Esophagus squamous epithelium (tissue), 4 donors: ENCODE measurements around the gene SLC29A4.

Experiments used
- POLR2A ChIP-seq, 4 donors: fragments of 450-650 bp; IDR thresholded peaks; one replicate each; pipeline ENCODE4 v1.6.1; 2017; ENCODE audit warnings: antibody characterized with exemption in 4 of 4, mild to moderate bottlenecking in 4 of 4, moderate library complexity in 3 of 4
- TF ChIP-seq, protein P1 (sequence below), 6 experiments: fragments of 450-650 bp in 4 of 6; fragments of 200-600 bp in 2 of 6; sonication (generic) in 2 of 6; IDR thresholded peaks; one replicate each; pipeline ENCODE4 v1.5.1; 2016 to 2019; ENCODE audit warnings: antibody characterized with exemption in 6 of 6, mild to moderate bottlenecking in 4 of 6, moderate library complexity in 4 of 6

DNA sequence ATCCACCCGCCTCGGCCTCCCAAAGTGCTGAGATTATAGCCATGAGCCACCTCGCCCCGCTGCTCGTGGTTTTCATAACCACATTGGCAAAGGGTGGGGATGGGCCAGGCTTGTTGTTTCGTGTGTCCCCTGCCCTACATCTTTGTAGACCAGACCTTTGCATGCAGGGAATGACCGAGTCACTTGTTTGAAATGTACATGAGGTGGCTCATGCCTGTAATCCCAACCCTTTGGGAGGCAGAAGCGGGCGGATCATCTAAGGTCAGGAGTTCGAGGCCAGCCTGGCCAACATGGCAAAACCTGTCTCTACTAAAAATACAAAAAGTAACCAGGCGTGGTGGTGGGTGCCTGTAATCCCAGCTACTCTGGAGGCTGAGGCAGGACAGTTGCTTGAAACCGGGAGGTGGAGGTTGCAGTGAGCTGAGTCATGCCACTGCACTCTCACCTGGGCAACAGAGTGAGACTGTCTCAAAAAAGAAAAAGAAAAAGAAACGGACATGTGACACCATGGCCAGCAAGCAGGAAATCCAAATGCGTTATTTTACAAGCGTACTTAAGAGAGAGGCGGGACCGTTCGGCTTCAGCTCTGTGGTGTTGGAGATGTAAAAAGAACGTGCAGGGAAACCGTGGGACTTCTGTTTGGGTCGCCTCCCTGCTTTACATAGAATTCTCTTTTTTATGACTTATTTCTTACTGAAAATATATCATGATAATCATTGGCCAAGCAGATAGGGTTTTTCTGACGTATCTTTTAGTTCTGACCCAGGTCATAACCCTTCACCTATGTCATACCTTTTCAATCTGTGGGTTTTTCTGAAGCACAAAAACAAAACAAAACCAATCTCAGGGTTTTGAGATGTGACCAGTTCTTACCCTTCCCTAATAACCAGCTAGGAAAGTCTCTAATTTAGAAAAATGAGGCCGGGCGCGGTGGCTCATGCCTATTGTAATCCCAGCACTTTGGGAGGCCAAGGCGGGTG is 47.6 kb upstream of the SLC29A4 start:
- TF ChIP-seq, protein P1, sequence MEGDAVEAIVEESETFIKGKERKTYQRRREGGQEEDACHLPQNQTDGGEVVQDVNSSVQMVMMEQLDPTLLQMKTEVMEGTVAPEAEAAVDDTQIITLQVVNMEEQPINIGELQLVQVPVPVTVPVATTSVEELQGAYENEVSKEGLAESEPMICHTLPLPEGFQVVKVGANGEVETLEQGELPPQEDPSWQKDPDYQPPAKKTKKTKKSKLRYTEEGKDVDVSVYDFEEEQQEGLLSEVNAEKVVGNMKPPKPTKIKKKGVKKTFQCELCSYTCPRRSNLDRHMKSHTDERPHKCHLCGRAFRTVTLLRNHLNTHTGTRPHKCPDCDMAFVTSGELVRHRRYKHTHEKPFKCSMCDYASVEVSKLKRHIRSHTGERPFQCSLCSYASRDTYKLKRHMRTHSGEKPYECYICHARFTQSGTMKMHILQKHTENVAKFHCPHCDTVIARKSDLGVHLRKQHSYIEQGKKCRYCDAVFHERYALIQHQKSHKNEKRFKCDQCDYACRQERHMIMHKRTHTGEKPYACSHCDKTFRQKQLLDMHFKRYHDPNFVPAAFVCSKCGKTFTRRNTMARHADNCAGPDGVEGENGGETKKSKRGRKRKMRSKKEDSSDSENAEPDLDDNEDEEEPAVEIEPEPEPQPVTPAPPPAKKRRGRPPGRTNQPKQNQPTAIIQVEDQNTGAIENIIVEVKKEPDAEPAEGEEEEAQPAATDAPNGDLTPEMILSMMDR (IDR thresholded peaks at IDR 0.05) = no peak
- no peak for TF ChIP-seq POLR2A (IDR thresholded peaks at IDR 0.05)
